Body of pancreas (tissue), 4 donors: ENCODE results near the gene GSE1.

ENCODE experiments used
- CTCF ChIP-seq, 7 experiments: fragments of 450-650 bp in 4 of 7; fragments of 200-600 bp in 3 of 7; sonication (generic) in 3 of 7; IDR thresholded peaks; one replicate each; pipeline ENCODE4 v1.5.1; 2016 to 2019; ENCODE audit warnings: antibody characterized with exemption in 7 of 7
- POLR2A ChIP-seq, 3 donors: fragments of 450-650 bp; IDR thresholded peaks; one replicate each; pipeline ENCODE4 v1.6.1; 2016; ENCODE audit warnings: antibody characterized with exemption in 3 of 3, mild to moderate bottlenecking in 2 of 3

- no peak for TF ChIP-seq CTCF (IDR thresholded peaks at IDR 0.05)
- TF ChIP-seq POLR2A (IDR thresholded peaks at IDR 0.05) = no peak
These were observed 33.9 kb downstream of the GSE1 start for GRCh38 chr16:85646976-85647375.
